ENCODE data around the gene C12orf75.
"Not testable (repeated sequence)": the region's sequence is repeated elsewhere in the genome, so short reads cannot be mapped to it uniquely, and the experiment has no call there.

The C12orf75 gene

DNA sequence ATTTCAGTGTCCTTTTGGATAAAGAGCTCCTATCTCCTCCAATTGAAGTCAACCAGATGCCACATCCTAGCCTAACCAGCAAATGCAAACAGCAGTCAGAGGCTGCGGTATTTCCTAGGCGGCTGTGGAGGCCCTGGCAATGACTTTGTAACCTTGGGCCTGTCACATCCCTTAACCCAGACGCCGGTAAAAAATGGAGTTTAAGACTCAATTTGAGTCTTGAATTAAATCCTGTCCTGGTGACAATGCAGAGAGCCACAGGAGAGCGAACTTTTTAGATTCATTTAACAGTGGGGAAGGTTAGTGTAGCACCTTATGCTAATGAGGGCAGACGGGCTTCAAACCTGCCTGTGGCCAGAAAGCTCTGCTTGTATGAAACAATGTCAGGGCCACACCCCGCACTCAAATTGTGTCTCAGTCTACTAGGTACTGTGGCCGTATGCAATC is 1.3 kb downstream of the C12orf75 start:
- no peak overlapping the region for H2BK12ac ChIP-seq (ENCODE audit: low read length)
- H3K27me3 ChIP-seq (ENCODE audit: control insufficient read depth in 3 of 3, insufficient read depth in 3 of 3, low read depth in 1 of 3, low read length in 3 of 3): peaks cover 0 to 8% (median 4%) of the 10 kb centered on the region in 3 experiments
- peaks cover 1% of the 10 kb centered on the region for H3K79me1 ChIP-seq (ENCODE audit: low read depth, low read length)
- H3K4me2 ChIP-seq (ENCODE audit: insufficient read depth, low read length, poor library complexity, severe bottlenecking): no peak overlapping the region
- H3K18ac ChIP-seq (ENCODE audit: low read length): no peak overlapping the region
- no peak overlapping the region for H2BK15ac ChIP-seq (ENCODE audit: low read length)
- no peaks in the 10 kb centered on the region for H3K9me3 ChIP-seq (replicated peaks in 1 of 2; ENCODE audit: control insufficient read depth in 2 of 2, insufficient read depth in 1 of 2, low read depth in 1 of 2, low read length in 2 of 2)
- H2AK5ac ChIP-seq (ENCODE audit: low read depth, low read length): no peak overlapping the region
- H2AFZ ChIP-seq (ENCODE audit: low read length): peak overlapping the region; percentile 84
- H2BK5ac ChIP-seq (ENCODE audit: low read length): no peak overlapping the region
- H3K27ac ChIP-seq (replicated peaks; ENCODE audit: low read length): no peak overlapping the region
- peaks cover 13 to 14% of the 10 kb centered on the region in 2 donors for H3K4me1 ChIP-seq (ENCODE audit: control insufficient read depth in 2 of 2, insufficient read depth in 1 of 2, low read depth in 1 of 2, low read length in 2 of 2)
- H4K8ac ChIP-seq (ENCODE audit: low read depth, low read length): no peak overlapping the region
- H3K4me3 ChIP-seq (ENCODE audit: low read length in 2 of 2): peak overlapping the region in 1 of 2 donors; percentile 68
- no peak overlapping the region for H3K23ac ChIP-seq (ENCODE audit: low read depth, low read length, poor library complexity)
- H4K91ac ChIP-seq (ENCODE audit: low read depth, low read length, poor library complexity): no peak overlapping the region
- DNase-seq (ENCODE audit: low spot score): no peak
- no peak overlapping the region for H3K9ac ChIP-seq (ENCODE audit: low read depth, low read length, poor library complexity)
- no peak overlapping the region for H3K14ac ChIP-seq (ENCODE audit: low read length)
- peaks cover 0 to 2% of the 10 kb centered on the region in 2 donors for H3K36me3 ChIP-seq (replicated peaks in 1 of 2; ENCODE audit: control insufficient read depth in 2 of 2, insufficient read depth in 2 of 2, low read length in 2 of 2)
- no peak overlapping the region for H2BK120ac ChIP-seq (ENCODE audit: low read depth, low read length)
- H3K4ac ChIP-seq (ENCODE audit: low read length): no peak overlapping the region
- WGBS, 2 donors (ENCODE audit: extremely low coverage in 2 of 2, insufficient read length in 2 of 2, insufficient replicate concordance in 1 of 2): no CpG with 5 or more reads among the region's 8 CpGs

DNA sequence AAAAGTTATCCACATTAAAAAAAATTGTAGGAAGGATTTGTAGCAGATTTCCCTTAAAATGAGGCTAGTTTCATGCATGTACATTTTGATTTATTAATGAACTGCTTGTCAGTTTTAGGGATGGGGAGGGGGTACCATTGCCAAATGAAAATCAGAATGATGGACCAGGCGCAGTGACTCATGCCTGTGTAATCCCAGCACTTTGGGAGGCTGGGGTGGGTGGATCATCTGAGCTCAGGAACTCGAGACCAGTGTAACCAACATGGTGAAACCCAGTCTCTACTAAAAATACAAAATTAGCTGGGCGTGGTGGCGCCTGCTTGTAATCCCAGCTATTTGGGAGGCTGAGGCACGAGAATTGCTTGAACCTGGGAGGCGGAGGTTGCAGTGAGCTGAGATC is 1.8 kb downstream of the C12orf75 start:
- H3K14ac ChIP-seq (ENCODE audit: low read length); H3K9ac ChIP-seq (ENCODE audit: low read depth, low read length, poor library complexity); H2BK15ac ChIP-seq (ENCODE audit: low read length); H3K27ac ChIP-seq (replicated peaks; ENCODE audit: low read length); H2BK5ac ChIP-seq (ENCODE audit: low read length); H3K23ac ChIP-seq (ENCODE audit: low read depth, low read length, poor library complexity); H3K4me2 ChIP-seq (ENCODE audit: insufficient read depth, low read length, poor library complexity, severe bottlenecking); H2AFZ ChIP-seq (ENCODE audit: low read length); H3K27me3 ChIP-seq (ENCODE audit: control insufficient read depth in 3 of 3, insufficient read depth in 3 of 3, low read depth in 1 of 3, low read length in 3 of 3); H3K36me3 ChIP-seq (replicated peaks in 1 of 2; ENCODE audit: control insufficient read depth in 2 of 2, insufficient read depth in 2 of 2, low read length in 2 of 2); H3K18ac ChIP-seq (ENCODE audit: low read length); H2AK5ac ChIP-seq (ENCODE audit: low read depth, low read length); H3K4me3 ChIP-seq (ENCODE audit: low read length in 2 of 2); H4K8ac ChIP-seq (ENCODE audit: low read depth, low read length); H2BK120ac ChIP-seq (ENCODE audit: low read depth, low read length); H3K79me1 ChIP-seq (ENCODE audit: low read depth, low read length); DNase-seq (ENCODE audit: low spot score); H3K4ac ChIP-seq (ENCODE audit: low read length); H3K9me3 ChIP-seq (replicated peaks in 1 of 2; ENCODE audit: control insufficient read depth in 2 of 2, insufficient read depth in 1 of 2, low read depth in 1 of 2, low read length in 2 of 2); H4K91ac ChIP-seq (ENCODE audit: low read depth, low read length, poor library complexity); H2BK12ac ChIP-seq (ENCODE audit: low read length): not testable (repeated sequence)
- no CpG with 5 or more reads among the region's 6 CpGs for WGBS, 2 donors (ENCODE audit: extremely low coverage in 2 of 2, insufficient read length in 2 of 2, insufficient replicate concordance in 1 of 2)
- peaks cover 13 to 14% of the 10 kb centered on the region in 2 donors for H3K4me1 ChIP-seq (ENCODE audit: control insufficient read depth in 2 of 2, insufficient read depth in 1 of 2, low read depth in 1 of 2, low read length in 2 of 2)

DNA sequence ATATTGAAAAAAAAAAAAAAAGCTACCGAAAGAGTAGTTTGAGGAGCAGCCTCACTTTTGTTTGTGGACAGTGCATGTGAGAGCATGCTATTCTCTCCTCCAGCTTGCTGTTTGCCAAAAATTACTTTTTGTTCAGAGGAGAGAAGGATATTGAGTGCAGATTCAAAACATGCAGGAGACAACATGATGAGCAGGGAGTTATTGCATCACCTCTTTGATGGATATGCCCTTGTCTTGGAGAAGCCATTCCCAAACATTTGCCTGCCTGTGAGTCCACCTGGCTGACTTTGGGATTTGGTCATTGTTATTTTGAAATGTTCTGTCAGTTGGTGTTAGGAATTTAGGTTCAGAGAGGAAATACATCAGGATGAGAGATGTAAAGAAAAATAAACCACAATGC is 2.4 kb downstream of the C12orf75 start:
- Histone ChIP-seq H2BK15ac (ENCODE audit: low read length) (no peak overlapping the region), H3K79me1 (ENCODE audit: low read depth, low read length) (peaks cover 2% of the 10 kb centered on the region), H3K4me3 (ENCODE audit: low read length in 2 of 2) (no peak overlapping the region), H3K36me3 (replicated peaks in 1 of 2; ENCODE audit: control insufficient read depth in 2 of 2, insufficient read depth in 2 of 2, low read length in 2 of 2) (peaks cover 0 to 2% of the 10 kb centered on the region in 2 donors), H2AK5ac (ENCODE audit: low read depth, low read length) (no peak overlapping the region), H3K27ac (replicated peaks; ENCODE audit: low read length) (no peak overlapping the region), H3K4ac (ENCODE audit: low read length) (no peak overlapping the region), H2BK5ac (ENCODE audit: low read length) (no peak overlapping the region), H3K4me2 (ENCODE audit: insufficient read depth, low read length, poor library complexity, severe bottlenecking) (no peak overlapping the region), H2BK120ac (ENCODE audit: low read depth, low read length) (no peak overlapping the region), H3K23ac (ENCODE audit: low read depth, low read length, poor library complexity) (no peak overlapping the region), H2BK12ac (ENCODE audit: low read length) (no peak overlapping the region), H3K4me1 (ENCODE audit: control insufficient read depth in 2 of 2, insufficient read depth in 1 of 2, low read depth in 1 of 2, low read length in 2 of 2) (peaks cover 13 to 14% of the 10 kb centered on the region in 2 donors), H4K8ac (ENCODE audit: low read depth, low read length) (no peak overlapping the region), H3K14ac (ENCODE audit: low read length) (no peak overlapping the region), H4K91ac (ENCODE audit: low read depth, low read length, poor library complexity) (no peak overlapping the region), H3K9me3 (replicated peaks in 1 of 2; ENCODE audit: control insufficient read depth in 2 of 2, insufficient read depth in 1 of 2, low read depth in 1 of 2, low read length in 2 of 2) (no peaks in the 10 kb centered on the region), H3K9ac (ENCODE audit: low read depth, low read length, poor library complexity) (no peak overlapping the region), H3K18ac (ENCODE audit: low read length) (no peak overlapping the region), H2AFZ (ENCODE audit: low read length) (no peak overlapping the region), H3K27me3 (ENCODE audit: control insufficient read depth in 3 of 3, insufficient read depth in 3 of 3, low read depth in 1 of 3, low read length in 3 of 3) (peaks cover 0 to 8% (median 4%) of the 10 kb centered on the region in 3 experiments)
- no peak for DNase-seq (ENCODE audit: low spot score)
- no CpG with 5 or more reads among the region's 1 CpG for WGBS, 2 donors (ENCODE audit: extremely low coverage in 2 of 2, insufficient read length in 2 of 2, insufficient replicate concordance in 1 of 2)

DNA sequence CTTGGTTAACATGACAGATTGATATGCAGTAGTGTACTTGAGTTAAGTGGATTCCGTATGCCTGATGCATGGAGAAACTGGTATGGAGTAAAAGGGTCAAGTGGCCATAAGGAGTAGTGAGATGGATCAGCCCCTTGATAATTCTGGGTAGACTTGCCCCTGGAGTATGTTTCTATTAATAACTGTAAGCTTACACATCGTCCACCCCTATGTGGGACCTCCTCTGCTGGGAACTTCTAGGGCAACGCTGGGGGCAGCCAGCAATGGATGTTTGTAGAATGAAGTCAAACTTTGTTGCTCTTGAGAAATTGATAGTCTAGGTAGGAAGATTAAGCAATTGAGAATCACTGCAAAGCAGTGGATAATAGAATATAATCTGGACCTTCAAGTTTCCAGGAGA is 3.5 kb downstream of the C12orf75 start:
- Histone ChIP-seq H4K8ac (ENCODE audit: low read depth, low read length) (no peak overlapping the region), H2AK5ac (ENCODE audit: low read depth, low read length) (no peak overlapping the region), H2BK120ac (ENCODE audit: low read depth, low read length) (no peak overlapping the region), H3K4me1 (ENCODE audit: control insufficient read depth in 2 of 2, insufficient read depth in 1 of 2, low read depth in 1 of 2, low read length in 2 of 2) (peaks cover 13 to 14% of the 10 kb centered on the region in 2 donors), H4K91ac (ENCODE audit: low read depth, low read length, poor library complexity) (no peak overlapping the region), H3K23ac (ENCODE audit: low read depth, low read length, poor library complexity) (no peak overlapping the region), H3K36me3 (replicated peaks in 1 of 2; ENCODE audit: control insufficient read depth in 2 of 2, insufficient read depth in 2 of 2, low read length in 2 of 2) (peaks cover 2 to 4% of the 10 kb centered on the region in 2 donors), H2BK5ac (ENCODE audit: low read length) (no peak overlapping the region), H2BK12ac (ENCODE audit: low read length) (no peak overlapping the region), H3K4ac (ENCODE audit: low read length) (no peak overlapping the region), H3K27ac (replicated peaks; ENCODE audit: low read length) (no peak overlapping the region), H3K9me3 (replicated peaks in 1 of 2; ENCODE audit: control insufficient read depth in 2 of 2, insufficient read depth in 1 of 2, low read depth in 1 of 2, low read length in 2 of 2) (peaks cover 0 to 7% of the 10 kb centered on the region in 2 donors), H3K79me1 (ENCODE audit: low read depth, low read length) (peaks cover 2% of the 10 kb centered on the region), H3K4me2 (ENCODE audit: insufficient read depth, low read length, poor library complexity, severe bottlenecking) (no peak overlapping the region), H3K27me3 (ENCODE audit: control insufficient read depth in 3 of 3, insufficient read depth in 3 of 3, low read depth in 1 of 3, low read length in 3 of 3) (peaks cover 0 to 4% (median 0%) of the 10 kb centered on the region in 3 experiments), H2BK15ac (ENCODE audit: low read length) (no peak overlapping the region), H3K18ac (ENCODE audit: low read length) (no peak overlapping the region), H3K4me3 (ENCODE audit: low read length in 2 of 2) (no peak overlapping the region), H3K14ac (ENCODE audit: low read length) (no peak overlapping the region), H3K9ac (ENCODE audit: low read depth, low read length, poor library complexity) (no peak overlapping the region), H2AFZ (ENCODE audit: low read length) (no peak overlapping the region)
- WGBS, 2 donors (ENCODE audit: extremely low coverage in 2 of 2, insufficient read length in 2 of 2, insufficient replicate concordance in 1 of 2): no CpG with 5 or more reads among the region's 3 CpGs
- no peak for DNase-seq (ENCODE audit: low spot score)

All from neuronal stem cell (in vitro differentiated cells).